Measurements from ENCODE around the gene HNF1A.

HNF1A gene

DNA sequence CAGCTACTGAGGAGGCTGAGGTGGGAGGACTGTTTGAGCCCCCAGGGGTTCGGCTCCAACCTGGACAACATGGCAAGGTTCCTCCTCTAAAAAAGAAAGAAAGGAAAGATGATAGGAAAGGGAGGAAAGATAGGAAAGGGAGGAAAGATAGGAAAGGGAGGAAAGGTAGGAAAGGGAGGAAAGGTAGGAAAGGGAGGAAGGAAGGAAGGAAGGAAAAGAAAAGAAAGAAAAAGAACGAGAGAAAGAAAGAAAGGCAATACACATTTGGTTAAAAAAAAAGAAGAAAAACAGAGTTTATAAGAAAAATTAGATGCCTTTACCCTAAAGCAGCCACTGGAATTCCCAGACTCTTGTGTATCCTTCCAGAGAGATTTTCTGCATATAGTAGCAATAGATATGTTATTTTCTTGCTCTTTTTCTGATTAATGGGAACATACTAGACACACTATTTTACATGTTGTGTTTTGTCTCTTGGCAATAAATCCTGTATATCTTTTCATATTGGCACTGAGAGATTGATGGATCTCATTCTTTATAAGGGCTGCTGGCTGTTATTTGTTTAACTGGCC, 12.2 kb downstream of the HNF1A start:
- DNase-seq = no peak

DNA sequence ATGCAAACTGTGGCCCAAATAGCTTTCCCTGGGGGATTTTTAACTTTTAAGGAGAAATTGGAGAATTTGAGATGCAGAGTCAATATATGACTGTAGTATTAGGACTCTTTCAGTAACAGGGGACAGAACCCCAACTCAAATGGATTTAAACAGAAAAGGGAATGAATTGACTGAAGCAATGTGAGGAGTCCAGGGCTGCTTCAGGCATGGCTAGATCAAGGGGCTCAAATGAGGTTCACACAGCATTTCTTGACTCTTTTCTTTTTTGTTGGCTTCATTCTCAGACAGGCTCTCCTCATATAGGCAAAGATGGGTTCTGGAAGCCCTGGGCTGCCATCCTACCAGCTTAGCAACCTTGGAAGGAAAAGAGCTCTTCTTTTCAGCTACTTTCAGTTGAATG, 13.6 kb downstream of the HNF1A start:
- DNase-seq = no peak

GRCh38 chr12:120992989-120993388, 14.6 kb downstream of the HNF1A start:
- DNase-seq = no peak

DNA sequence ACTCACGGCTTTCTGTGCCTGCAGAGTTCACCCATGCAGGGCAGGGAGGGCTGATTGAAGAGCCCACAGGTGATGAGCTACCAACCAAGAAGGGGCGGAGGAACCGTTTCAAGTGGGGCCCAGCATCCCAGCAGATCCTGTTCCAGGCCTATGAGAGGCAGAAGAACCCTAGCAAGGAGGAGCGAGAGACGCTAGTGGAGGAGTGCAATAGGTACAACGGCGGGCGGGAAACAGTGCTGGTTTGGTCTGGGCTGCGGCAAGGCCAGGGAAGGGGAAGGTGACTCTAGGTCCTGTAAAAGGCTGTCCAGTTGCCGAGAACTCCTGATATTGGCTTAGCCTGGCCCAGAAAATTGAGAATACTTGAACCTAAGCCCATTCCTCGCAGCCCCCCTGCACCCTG, 15.2 kb downstream of the HNF1A start:
- DNase-seq = no peak

- no peak for DNase-seq
Observed at GRCh38 chr12:120994059-120994458, 15.7 kb downstream of the HNF1A start.

- no peak for DNase-seq
Observed at GRCh38 chr12:120994589-120995337, 16.4 kb downstream of the HNF1A start.

DNA sequence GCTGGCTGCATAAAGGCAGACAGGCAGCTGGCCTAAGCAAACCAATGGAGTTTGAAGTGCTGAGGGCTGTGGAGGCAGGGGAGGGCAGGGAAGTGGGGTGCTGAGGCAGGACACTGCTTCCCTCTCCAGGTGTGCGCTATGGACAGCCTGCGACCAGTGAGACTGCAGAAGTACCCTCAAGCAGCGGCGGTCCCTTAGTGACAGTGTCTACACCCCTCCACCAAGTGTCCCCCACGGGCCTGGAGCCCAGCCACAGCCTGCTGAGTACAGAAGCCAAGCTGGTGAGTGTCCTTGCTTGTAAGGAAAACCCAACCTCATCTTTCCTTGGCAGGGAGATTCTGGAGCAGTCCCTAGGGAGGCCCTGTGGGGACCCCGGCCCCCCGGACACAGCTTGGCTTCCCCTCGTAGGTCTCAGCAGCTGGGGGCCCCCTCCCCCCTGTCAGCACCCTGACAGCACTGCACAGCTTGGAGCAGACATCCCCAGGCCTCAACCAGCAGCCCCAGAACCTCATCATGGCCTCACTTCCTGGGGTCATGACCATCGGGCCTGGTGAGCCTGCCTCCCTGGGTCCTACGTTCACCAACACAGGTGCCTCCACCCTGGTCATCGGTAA, 17.9 kb downstream of the HNF1A start:
- no peak for DNase-seq

- no peak for DNase-seq
Observed at GRCh38 chr12:120997448-120997847, 19.1 kb downstream of the HNF1A start.

DNA sequence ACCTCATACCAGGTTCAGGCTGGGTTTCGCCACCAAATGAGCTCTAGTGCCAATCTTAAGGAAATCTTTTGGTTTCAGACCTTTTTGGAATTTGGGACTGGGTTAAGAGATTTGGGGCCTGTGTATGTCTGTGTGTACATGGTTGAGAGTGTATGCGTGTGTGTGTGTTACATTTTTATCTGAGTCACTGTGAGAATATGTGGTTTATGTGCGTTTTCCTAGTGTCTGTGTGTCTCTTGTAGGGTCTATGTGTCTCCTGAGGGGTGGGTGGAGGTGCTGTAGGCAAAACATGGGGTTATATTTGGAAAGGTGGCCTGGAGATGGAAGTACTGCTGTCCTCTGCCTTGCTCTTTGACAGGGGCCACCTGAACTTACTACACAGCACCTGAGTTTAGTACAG, 20.1 kb downstream of the HNF1A start:
- no peak for DNase-seq

DNA sequence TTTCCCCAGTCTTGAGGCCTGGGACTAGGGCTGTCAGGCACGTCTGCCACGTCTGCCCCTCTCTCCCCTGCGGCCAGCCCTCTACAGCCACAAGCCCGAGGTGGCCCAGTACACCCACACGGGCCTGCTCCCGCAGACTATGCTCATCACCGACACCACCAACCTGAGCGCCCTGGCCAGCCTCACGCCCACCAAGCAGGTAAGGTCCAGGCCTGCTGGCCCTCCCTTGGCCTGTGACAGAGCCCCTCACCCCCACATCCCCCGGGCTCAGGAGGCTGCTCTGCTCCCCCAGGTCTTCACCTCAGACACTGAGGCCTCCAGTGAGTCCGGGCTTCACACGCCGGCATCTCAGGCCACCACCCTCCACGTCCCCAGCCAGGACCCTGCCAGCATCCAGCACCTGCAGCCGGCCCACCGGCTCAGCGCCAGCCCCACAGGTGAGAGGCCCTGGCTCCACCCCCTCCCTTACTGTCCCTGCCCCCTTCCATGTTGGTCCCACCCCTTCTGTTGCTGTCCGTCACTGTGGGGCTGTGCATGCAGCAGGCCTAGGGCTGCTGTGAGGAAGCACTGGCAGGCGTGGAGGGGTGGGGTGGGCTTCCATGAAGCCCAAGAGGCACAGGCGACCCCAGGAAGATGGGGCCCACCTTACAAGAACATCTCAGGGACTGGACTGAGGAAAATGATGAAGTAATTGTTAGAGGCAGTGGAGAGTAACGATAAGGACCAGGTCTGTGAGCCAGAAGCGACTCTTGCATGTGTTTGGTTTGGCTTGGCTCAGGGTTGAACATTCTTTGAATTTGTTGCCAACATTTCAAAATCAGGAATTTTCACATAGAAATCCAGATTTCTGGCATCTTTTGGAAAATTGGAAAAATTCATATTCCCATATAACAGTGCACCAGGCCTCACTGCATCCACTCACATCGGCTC, 21.1 kb downstream of the HNF1A start:
- no peak for DNase-seq

GRCh38 chr12:121000530-121000929, 22.2 kb downstream of the HNF1A start:
- no peak for DNase-seq

- no peak for DNase-seq
Observed at GRCh38 chr12:121001060-121001459, 22.7 kb downstream of the HNF1A start.

DNA sequence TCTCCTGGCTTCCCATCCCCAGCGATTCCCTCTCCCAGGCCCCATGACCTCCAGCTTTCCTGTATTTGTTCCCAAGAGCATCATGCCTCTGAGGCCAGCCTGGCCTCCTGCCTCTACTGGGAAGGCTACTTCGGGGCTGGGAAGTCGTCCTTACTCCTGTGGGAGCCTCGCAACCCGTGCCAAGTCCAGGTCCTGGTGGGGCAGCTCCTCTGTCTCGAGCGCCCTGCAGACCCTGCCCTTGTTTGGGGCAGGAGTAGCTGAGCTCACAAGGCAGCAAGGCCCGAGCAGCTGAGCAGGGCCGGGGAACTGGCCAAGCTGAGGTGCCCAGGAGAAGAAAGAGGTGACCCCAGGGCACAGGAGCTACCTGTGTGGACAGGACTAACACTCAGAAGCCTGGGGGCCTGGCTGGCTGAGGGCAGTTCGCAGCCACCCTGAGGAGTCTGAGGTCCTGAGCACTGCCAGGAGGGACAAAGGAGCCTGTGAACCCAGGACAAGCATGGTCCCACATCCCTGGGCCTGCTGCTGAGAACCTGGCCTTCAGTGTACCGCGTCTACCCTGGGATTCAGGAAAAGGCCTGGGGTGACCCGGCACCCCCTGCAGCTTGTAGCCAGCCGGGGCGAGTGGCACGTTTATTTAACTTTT, 23.6 kb downstream of the HNF1A start:
- no peak for DNase-seq

DNA sequence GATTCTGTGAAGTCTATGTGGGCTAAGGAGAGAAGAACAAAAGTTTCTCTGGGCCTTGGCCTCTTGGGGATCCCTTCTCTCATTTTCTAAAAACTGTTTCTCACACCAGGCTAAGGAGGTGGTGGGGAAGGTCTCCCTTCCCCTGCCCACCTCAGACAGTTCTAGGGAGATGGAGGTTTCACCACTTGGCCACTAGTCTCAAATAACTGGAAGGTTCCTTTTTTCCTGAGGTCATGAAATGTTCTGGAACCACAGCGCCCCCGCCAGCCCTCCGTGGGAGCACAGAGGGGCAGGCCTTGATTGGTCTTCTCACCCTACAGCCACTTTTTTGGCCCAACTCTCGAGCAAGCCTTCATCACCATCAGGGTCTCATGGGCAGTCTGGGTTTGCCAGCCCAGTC, 25.3 kb downstream of the HNF1A start:
- DNase-seq = no peak

DNA sequence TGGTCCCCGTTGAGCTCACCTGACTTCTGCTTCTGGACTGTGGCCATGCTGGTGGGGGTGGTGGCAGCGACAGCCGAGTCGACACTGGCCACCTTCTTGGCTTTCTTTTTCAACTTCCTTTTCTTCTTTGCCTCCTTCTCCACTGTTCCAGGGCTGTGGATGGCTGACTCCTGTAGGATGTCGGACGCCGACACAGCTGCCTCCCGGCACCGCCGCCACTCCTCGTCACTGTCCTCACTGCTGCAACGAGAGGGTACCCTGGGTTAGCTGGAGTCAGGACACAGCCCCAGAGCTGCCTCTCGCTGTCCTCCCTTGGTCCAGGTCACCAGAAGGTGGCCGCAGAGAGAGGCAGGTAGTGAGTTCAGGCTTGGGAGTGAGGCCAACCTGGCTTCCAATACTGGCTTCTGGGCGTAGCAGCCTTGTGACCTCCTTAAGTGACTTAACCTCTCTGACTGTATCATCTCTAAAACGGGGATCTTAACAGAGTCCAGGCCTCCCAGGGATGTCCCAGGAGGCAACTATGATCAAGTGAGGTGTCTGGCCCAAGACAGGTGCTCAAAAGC, 26.0 kb downstream of the HNF1A start:
- no peak for DNase-seq

DNA sequence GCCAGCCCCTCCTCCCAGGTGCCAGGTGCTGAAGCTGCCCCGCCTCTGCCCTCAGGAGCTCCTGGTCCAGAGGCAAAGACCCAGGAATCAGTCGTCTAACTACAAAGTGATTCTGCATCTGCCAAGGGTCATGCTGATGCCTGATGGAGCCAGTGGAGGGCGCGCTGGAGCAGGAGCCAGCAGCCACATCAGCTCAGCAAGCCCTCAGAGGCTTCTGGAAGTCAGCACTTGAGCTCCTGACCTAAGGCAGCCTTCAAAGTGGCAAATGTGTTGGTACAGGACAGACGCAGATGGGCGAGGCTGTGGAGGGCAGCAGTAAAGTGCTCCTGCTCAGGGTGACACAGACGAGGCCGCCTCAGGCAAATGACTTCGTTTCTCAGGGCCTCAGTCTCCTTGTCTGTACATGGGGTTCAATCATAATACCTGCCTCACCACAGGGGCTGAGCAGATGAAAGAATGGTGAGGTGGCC, 27.0 kb downstream of the HNF1A start:
- peak; percentile 21 for DNase-seq

DNA sequence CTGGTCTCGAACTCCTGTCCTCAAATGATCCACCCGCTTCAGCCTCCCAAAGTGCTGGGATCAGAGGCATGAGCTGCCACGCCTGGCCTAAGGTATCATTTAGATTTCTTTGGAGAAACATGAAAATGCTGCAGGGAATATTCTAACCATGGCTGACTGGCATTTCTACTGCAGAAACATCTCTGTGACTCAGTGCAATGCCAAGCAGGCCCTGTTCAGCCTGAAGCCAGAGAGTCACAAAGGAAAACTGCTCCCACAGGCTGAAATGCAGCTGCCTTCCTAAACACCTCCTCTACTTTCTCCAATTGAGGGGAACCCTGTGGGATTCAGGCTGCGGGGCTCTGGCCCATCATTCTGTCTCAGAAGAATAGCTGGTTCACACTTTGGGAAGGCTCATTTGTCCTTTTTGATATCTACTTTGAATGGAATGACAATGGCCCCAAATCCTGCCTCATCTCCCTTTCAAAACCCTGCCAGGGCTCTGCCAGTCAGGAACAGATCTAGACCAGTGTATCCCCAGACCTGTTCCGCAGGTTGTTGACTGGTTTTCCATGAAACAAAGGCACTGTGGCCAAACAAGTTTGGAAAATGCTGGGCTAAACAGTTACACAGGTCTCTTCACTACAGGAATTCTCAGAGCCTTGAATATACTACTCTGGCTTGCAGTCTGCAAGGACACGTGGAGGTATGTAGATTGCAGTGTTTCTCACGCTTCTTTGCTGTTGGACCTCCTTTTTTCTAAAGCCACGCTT, 30.2 kb downstream of the HNF1A start:
- DNase-seq = no peak

DNA sequence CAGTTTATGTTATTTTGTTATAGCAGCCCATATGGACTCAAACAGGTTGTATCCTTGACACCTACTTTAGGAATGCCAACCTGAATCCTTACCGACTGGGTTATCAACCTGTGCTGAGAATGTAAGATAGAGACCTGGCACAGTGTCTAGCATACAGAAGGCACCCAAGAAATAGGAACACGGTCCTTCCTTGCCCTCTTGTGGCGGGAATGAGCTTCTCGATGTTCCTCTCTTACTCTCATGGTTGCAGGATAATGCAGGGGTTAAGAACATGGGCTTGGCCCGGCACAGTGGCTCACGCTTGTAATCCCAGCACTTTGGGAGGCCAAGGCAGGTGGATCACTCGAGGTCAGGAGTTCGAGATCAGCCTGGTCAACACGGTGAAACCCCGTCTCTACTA, 31.4 kb downstream of the HNF1A start:
- DNase-seq = no peak

DNA sequence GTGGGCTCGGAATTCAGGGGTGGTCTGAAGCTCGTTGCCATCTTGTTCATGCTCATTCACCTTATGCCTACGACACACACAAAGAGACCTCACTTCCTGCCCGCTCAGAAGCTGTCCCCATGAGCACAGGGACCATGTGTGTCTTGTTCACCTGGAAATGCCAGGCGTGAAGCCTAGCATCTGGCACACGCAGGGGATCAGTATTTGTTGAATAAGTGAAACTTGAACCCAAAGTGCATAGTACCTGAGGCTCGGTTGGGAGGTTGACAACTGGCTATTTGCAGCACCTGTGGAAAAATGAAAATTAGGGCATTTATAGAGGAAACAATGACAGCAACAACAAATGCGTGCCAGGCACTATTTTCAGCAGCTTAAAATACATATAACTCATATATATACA, 32.5 kb downstream of the HNF1A start:
- no peak for DNase-seq

DNA sequence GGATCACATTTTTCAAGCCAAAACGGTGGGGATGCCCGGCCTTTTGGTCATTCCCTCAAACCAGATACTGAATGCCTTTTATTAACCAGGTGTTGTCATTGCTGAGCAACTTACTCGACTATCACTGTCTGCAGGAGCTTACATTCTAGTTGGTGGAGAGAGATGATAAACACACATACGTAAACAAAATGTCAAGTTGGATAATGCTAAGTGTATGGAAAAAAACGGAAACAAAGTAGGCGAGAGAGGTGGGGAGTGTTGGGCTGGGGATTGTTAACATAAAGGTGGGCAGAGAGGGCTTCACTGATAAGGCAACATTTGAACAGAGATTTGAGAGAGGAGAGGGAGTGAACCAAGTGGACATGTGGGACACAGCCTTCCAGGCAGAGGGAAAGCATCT, 33.5 kb downstream of the HNF1A start:
- DNase-seq = no peak

- no peak for DNase-seq
Observed at GRCh38 chr12:121013715-121014114, 35.4 kb downstream of the HNF1A start.

Data from NCI-H146 (cell line).